HepG2 (cell line): Measurements from ENCODE around the gene ZNF132. TPM values are rescaled to one million over a fixed set of nuclear protein-coding genes. Genes with fewer than 3 reads are reported as not detected.

Source experiments
- ARNTL ChIP-seq: sonication (generic); formaldehyde crosslinking; IDR thresholded peaks from 2 replicates; pipeline ENCODE4 v1.4.0; 2020; ENCODE audit warnings: mild to moderate bottlenecking, missing genetic modification reagents
- FOXK1 ChIP-seq: sonication (generic); formaldehyde crosslinking; IDR thresholded peaks from 2 replicates; pipeline ENCODE4 v1.4.0; 2020; ENCODE audit warnings: low read depth, missing genetic modification reagents, borderline replicate concordance
- GATA4 ChIP-seq: sonication (generic); IDR thresholded peaks from 2 replicates; pipeline ENCODE4 v1.6.1; 2016; ENCODE audit warnings: antibody characterized with exemption, low read depth, borderline replicate concordance
- HDAC2 ChIP-seq: sonication (generic); formaldehyde crosslinking; IDR thresholded peaks from 2 replicates; pipeline ENCODE4 v1.4.0; 2020; ENCODE audit warnings: missing genetic modification reagents
- HNRNPH1 ChIP-seq: fragments of 200-400 bp; formaldehyde crosslinking; optimal IDR thresholded peaks from 2 replicates; pipeline ENCODE3; 2017; ENCODE audit warnings: mild to moderate bottlenecking, low read depth, low read length
- MIER2 ChIP-seq: IDR thresholded peaks from 2 replicates; pipeline ENCODE4 v1.6.1; 2016; ENCODE audit warnings: missing biosample characterization, missing genetic modification reagents
- MXD4 ChIP-seq: IDR thresholded peaks from 2 replicates; pipeline ENCODE4 v1.6.1; 2016; ENCODE audit warnings: mild to moderate bottlenecking, missing biosample characterization, missing genetic modification reagents
- PHF8 ChIP-seq: sonication (generic); formaldehyde crosslinking; IDR thresholded peaks from 2 replicates; pipeline ENCODE4 v1.5.0; 2020; ENCODE audit warnings: missing genetic modification reagents
- RBM39 ChIP-seq: fragments of 200-400 bp; formaldehyde crosslinking; IDR thresholded peaks from one replicate; pipeline ENCODE4 v1.6.1; 2018; ENCODE audit warnings: antibody characterized with exemption, mild to moderate bottlenecking, low read depth, low read length; ENCODE audit not compliant: poor library complexity, severe bottlenecking
- SP2 ChIP-seq: sonication (generic); formaldehyde crosslinking; IDR thresholded peaks from 2 replicates; pipeline ENCODE4 v1.5.1; 2020; ENCODE audit warnings: mild to moderate bottlenecking, missing genetic modification reagents
- TEAD2 ChIP-seq: sonication (generic); formaldehyde crosslinking; IDR thresholded peaks from 2 replicates; pipeline ENCODE4 v1.9.0; 2021; ENCODE audit warnings: missing genetic modification reagents
- XRCC5 ChIP-seq: fragments of 200-400 bp; formaldehyde crosslinking; optimal IDR thresholded peaks from 2 replicates; pipeline ENCODE3; 2017; ENCODE audit warnings: mild to moderate bottlenecking, low read length
- ZKSCAN8 ChIP-seq: IDR thresholded peaks from 2 replicates; pipeline ENCODE4 v1.6.1; 2016; ENCODE audit warnings: borderline replicate concordance, missing genetic modification reagents, missing compliant biosample characterization
- ZMAT3 ChIP-seq: sonication (generic); formaldehyde crosslinking; conservative IDR thresholded peaks from 2 replicates; pipeline ENCODE4 v1.7.0; 2021; ENCODE audit warnings: missing genetic modification reagents
- ZNF619 ChIP-seq: sonication (generic); formaldehyde crosslinking; IDR thresholded peaks from 2 replicates; pipeline ENCODE4 v1.4.0; 2020; ENCODE audit warnings: mild to moderate bottlenecking, missing genetic modification reagents
- polyA plus RNA-seq, 8 experiments: library from polyadenylated mRNA; depleted of rRNA in 3 of 8; stranded (reverse) in 7 of 8; unstranded in 1 of 8; fragments of >200 nt; fragmentation: Illumina TruSeq in 4 of 8; extraction: Trizol in 4 of 8; gene quantifications; 2 replicates each; pipeline versions ENCODE4 v1.2.1 to v1.2.3, GENCODE V29; 2011 to 2016; ENCODE audit warnings: low read depth in 4 of 8, missing spikeins in 1 of 8, mixed read lengths in 1 of 8; ENCODE audit not compliant: insufficient read depth in 1 of 8
- total RNA-seq, 5 experiments: library from RNA; depleted of rRNA; stranded (reverse); fragments of >200 nt; fragmentation: Illumina TruSeq; extraction: Trizol; gene quantifications; 2 replicates each; pipeline ENCODE4 v1.2.3, GENCODE V29; 2016; ENCODE audit warnings: low read depth in 1 of 5
- TF ChIP-seq, protein P1 (sequence below): sonication (generic); formaldehyde crosslinking; IDR thresholded peaks from 2 replicates; pipeline ENCODE4 v1.5.0; 2020; ENCODE audit warnings: mild to moderate bottlenecking, missing genetic modification reagents, borderline replicate concordance
- TF ChIP-seq, protein P2 (sequence below): sonication (generic); formaldehyde crosslinking; IDR thresholded peaks from 2 replicates; pipeline ENCODE4 v1.5.1; 2020; ENCODE audit warnings: mild to moderate bottlenecking, missing genetic modification reagents, moderate library complexity

ZNF132 gene
- total and polyA plus RNA-seq, 2 of the 13 experiments (the other 11 are each of a cell fraction or from before 2014, with no cell fraction given) = not detected

DNA sequence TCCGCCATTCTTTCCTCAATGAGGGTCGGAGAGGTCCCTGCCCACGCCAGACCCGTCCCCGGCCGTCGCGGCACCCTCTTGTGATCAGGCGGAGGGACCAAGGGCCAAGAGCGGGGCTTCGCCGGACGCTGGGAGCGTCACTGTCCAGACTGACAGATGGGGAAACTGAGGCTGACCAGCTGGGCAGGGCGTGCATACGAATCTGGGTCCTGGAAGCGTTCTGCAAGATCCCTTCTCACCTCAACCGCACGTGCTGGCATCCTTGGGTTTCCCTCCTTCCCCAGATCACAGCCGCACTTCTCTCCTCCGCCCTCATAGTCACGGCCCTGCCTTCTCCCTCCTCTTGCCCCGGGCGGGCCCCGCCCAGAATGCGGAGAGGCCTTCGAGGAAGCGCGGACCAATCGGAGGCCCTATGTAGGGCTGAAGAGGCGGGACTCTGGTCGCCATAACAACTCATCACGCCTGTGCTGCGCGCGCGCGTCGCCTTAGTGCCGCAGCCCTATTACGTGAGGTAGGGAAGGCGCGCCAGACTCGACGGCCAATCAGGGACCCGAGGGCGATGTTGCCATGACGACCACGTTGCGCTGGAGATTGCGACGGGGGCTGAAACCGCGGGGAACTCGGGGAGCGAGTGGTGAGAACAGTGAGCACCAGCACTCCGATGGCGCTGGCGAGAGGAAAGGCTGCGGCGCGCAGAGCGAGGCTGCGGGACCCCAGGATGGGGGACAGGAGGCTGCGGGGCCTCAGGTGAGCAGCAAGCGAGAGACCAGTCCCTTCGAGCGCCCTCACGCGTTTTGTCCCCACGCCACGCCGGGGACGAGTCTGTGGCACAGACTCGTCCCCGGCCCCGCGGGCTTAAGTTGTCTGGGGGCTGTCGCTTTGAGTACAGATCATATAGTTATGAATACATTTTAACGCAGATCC lies 38.8 kb downstream of the ZNF132 start (continued):
- TF ChIP-seq, protein P1, sequence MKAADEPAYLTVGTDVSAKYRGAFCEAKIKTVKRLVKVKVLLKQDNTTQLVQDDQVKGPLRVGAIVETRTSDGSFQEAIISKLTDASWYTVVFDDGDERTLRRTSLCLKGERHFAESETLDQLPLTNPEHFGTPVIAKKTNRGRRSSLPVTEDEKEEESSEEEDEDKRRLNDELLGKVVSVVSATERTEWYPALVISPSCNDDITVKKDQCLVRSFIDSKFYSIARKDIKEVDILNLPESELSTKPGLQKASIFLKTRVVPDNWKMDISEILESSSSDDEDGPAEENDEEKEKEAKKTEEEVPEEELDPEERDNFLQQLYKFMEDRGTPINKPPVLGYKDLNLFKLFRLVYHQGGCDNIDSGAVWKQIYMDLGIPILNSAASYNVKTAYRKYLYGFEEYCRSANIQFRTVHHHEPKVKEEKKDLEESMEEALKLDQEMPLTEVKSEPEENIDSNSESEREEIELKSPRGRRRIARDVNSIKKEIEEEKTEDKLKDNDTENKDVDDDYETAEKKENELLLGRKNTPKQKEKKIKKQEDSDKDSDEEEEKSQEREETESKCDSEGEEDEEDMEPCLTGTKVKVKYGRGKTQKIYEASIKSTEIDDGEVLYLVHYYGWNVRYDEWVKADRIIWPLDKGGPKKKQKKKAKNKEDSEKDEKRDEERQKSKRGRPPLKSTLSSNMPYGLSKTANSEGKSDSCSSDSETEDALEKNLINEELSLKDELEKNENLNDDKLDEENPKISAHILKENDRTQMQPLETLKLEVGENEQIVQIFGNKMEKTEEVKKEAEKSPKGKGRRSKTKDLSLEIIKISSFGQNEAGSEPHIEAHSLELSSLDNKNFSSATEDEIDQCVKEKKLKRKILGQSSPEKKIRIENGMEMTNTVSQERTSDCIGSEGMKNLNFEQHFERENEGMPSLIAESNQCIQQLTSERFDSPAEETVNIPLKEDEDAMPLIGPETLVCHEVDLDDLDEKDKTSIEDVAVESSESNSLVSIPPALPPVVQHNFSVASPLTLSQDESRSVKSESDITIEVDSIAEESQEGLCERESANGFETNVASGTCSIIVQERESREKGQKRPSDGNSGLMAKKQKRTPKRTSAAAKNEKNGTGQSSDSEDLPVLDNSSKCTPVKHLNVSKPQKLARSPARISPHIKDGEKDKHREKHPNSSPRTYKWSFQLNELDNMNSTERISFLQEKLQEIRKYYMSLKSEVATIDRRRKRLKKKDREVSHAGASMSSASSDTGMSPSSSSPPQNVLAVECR (CRISPR knock-in tag) = peak; percentile 93
- TF ChIP-seq GATA4 (0 out of 2 replicates have a peak, but pooled peaks have one; percentile 26), ZKSCAN8 (CRISPR knock-in tag) (peak; percentile 68; the same call in 1 of the 2 replicates), HNRNPH1 (no peak), XRCC5 (peak; percentile 85), FOXK1 (CRISPR knock-in tag) (peak; percentile 13; the same call in 1 of the 2 replicates), ZNF619 (CRISPR knock-in tag) (0 out of 2 replicates have a peak, but pooled peaks have one; percentile 42), MXD4 (CRISPR knock-in tag) (0 out of 2 replicates have a peak, but pooled peaks have one; percentile 40), ZMAT3 (CRISPR knock-in tag) (no peak), ARNTL (CRISPR knock-in tag) (no peak), PHF8 (peak; percentile 67), HDAC2 (CRISPR knock-in tag) (peak; percentile 54; the same call in 1 of the 2 replicates), TEAD2 (CRISPR knock-in tag) (no peak), SP2 (CRISPR knock-in tag) (peak; percentile 91), MIER2 (CRISPR knock-in tag) (no peak), RBM39 (peak; percentile 83)
- TF ChIP-seq, protein P2, sequence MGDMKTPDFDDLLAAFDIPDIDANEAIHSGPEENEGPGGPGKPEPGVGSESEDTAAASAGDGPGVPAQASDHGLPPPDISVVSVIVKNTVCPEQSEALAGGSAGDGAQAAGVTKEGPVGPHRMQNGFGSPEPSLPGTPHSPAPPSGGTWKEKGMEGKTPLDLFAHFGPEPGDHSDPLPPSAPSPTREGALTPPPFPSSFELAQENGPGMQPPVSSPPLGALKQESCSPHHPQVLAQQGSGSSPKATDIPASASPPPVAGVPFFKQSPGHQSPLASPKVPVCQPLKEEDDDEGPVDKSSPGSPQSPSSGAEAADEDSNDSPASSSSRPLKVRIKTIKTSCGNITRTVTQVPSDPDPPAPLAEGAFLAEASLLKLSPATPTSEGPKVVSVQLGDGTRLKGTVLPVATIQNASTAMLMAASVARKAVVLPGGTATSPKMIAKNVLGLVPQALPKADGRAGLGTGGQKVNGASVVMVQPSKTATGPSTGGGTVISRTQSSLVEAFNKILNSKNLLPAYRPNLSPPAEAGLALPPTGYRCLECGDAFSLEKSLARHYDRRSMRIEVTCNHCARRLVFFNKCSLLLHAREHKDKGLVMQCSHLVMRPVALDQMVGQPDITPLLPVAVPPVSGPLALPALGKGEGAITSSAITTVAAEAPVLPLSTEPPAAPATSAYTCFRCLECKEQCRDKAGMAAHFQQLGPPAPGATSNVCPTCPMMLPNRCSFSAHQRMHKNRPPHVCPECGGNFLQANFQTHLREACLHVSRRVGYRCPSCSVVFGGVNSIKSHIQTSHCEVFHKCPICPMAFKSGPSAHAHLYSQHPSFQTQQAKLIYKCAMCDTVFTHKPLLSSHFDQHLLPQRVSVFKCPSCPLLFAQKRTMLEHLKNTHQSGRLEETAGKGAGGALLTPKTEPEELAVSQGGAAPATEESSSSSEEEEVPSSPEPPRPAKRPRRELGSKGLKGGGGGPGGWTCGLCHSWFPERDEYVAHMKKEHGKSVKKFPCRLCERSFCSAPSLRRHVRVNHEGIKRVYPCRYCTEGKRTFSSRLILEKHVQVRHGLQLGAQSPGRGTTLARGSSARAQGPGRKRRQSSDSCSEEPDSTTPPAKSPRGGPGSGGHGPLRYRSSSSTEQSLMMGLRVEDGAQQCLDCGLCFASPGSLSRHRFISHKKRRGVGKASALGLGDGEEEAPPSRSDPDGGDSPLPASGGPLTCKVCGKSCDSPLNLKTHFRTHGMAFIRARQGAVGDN = peak; percentile 90
